ENCODE measurements around the gene TANGO2.

The TANGO2 gene

GRCh38 chr22:20108757-20109230 is 87.9 kb downstream of the TANGO2 start:
- no peak overlapping the region for H3K4me3 ChIP-seq (ENCODE audit: low read depth, low read length)
- in situ Hi-C loops (cut with HindIII; ENCODE audit: low sequenced_read_pairs): no loop called here
- DNase-seq (ENCODE audit: low read depth): no peak
- TF ChIP-seq, protein P1, sequence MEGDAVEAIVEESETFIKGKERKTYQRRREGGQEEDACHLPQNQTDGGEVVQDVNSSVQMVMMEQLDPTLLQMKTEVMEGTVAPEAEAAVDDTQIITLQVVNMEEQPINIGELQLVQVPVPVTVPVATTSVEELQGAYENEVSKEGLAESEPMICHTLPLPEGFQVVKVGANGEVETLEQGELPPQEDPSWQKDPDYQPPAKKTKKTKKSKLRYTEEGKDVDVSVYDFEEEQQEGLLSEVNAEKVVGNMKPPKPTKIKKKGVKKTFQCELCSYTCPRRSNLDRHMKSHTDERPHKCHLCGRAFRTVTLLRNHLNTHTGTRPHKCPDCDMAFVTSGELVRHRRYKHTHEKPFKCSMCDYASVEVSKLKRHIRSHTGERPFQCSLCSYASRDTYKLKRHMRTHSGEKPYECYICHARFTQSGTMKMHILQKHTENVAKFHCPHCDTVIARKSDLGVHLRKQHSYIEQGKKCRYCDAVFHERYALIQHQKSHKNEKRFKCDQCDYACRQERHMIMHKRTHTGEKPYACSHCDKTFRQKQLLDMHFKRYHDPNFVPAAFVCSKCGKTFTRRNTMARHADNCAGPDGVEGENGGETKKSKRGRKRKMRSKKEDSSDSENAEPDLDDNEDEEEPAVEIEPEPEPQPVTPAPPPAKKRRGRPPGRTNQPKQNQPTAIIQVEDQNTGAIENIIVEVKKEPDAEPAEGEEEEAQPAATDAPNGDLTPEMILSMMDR (IDR thresholded peaks at IDR 0.05; ENCODE audit: low read depth, low read length, missing control alignments): no peak

DNA sequence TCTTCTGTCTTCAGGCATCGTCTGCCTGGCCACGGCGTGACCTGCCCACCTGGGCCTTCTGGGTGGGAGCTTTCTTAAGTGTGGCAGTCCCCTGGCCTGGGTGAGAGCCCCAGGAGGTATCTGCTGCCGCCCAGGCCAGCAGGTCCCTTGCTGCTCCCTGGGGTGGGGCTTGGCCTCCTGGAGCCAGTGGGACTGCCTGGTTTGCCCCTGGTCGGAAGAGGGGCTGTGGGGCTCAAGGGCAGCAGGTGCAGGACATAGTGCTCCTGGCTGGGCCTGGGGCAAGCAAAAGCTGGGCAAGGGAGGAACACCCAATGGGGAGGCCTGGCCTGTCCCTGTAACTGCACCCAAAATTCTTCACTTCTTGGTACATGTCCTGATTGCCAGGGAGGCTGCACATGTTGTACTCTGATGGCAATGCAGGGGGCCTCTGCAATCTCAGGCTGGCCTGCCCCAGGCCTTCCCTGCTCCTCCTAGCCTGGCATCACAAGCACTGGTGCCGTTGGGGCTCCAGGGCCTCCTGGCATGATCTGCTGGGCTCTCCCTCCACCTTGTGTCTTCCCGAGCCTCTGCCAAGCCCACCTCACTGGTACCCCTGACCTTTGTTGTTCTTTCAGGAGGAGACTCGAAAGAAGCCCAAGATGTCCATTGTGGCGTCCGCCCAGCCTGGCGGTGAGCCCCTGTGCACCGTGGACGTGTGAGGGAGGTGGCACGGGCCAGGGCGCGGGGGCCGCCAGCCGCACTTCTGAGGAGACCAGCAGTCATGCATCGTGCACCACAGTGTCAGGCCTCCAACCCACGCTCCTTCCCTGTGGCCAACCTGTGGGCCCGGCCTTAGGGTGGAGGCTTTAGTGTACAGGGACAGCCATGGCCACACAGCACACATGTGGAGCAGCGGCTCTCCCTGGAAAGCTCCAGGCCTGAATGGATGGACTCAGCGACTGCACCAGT is 88.8 kb downstream of the TANGO2 start:
- in situ Hi-C loops (cut with HindIII; ENCODE audit: low sequenced_read_pairs): no loop called here

GRCh38 chr22:20110359-20110985 is 89.6 kb downstream of the TANGO2 start:
- in situ Hi-C loops (cut with HindIII; ENCODE audit: low sequenced_read_pairs): no loop called here
- H3K4me3 ChIP-seq (ENCODE audit: low read depth, low read length): no peak overlapping the region
- TF ChIP-seq, protein P1 (IDR thresholded peaks at IDR 0.05; ENCODE audit: low read depth, low read length, missing control alignments): no peak
- no peak for DNase-seq (ENCODE audit: low read depth)

More for the DNA sequence above, 88.8 kb downstream of the TANGO2 start:
- H3K4me3 ChIP-seq (ENCODE audit: low read depth, low read length): no peak overlapping the region
- TF ChIP-seq, protein P1 (IDR thresholded peaks at IDR 0.05; ENCODE audit: low read depth, low read length, missing control alignments): no peak
- no peak for DNase-seq (ENCODE audit: low read depth)

GRCh38 chr22:20111045-20111688 is 90.3 kb downstream of the TANGO2 start:
- in situ Hi-C loops (cut with HindIII; ENCODE audit: low sequenced_read_pairs): no loop called here
- H3K4me3 ChIP-seq (ENCODE audit: low read depth, low read length): no peak overlapping the region
- no peak for DNase-seq (ENCODE audit: low read depth)
- TF ChIP-seq, protein P1 (IDR thresholded peaks at IDR 0.05; ENCODE audit: low read depth, low read length, missing control alignments): peak; percentile 52

GRCh38 chr22:20111689-20112622 is 91.0 kb downstream of the TANGO2 start:
- H3K4me3 ChIP-seq (ENCODE audit: low read depth, low read length): no peak overlapping the region
- DNase-seq (ENCODE audit: low read depth): no peak
- TF ChIP-seq, protein P1 (IDR thresholded peaks at IDR 0.05; ENCODE audit: low read depth, low read length, missing control alignments): no peak
- in situ Hi-C loops (cut with HindIII; ENCODE audit: low sequenced_read_pairs): no loop called here

Measured in astrocyte of the cerebellum (primary cell).